Amygdala (tissue), 56 donors: ENCODE results near the gene BST1.

Source experiments
- DNase-seq, 56 donors: peaks; one replicate each; lab custom pipeline; 2025; lab: John Stamatoyannopoulos, UW

BST1 gene

DNA sequence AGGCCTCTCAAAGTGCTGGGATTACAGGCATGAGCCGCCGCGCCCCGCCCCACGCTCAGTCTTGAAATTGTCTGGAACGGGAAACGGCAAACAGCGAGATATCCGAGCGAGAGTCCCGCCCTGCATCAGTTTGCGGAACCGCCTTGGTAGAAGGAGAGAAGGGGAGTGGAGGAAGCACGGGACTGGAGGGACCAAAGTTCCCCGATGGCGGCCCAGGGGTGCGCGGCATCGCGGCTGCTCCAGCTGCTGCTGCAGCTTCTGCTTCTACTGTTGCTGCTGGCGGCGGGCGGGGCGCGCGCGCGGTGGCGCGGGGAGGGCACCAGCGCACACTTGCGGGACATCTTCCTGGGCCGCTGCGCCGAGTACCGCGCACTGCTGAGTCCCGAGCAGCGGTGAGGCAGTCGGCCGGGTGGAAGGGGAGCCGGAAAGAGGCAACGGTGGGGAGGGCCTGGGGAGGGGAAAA lies at the start of gene BST1:
Gene BST1, plus strand, starts transcription at position 125 of the 463 bp plus-strand sequence. Its CDS starts 80 bp downstream, at position 205.
- DNase-seq, result peak in 38 of 56 donors; percentile 4 to 67 (median 19)

DNA sequence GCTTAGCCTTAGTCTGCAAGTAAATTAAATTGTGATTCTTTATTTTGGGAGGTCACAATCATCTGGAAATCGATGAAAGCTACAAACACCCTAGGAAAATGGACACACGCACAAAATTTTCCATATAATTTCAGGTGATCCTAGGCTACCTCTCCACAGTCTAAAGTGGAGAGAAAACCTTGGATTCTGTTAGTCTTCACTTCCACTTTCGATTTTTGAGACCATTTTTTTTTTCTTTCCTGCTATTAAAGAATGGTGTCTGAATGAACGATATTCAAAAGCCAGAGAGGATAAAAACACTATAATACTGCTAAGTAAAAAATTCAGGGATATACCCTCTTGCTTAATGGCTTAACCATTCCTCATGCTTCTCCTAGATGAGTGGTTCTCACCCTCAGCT lies 49.4 kb upstream of the BST1 start:
- DNase-seq, result no peak

- DNase-seq, result peak in 18 of 56 donors; percentile 0 to 43 (median 10)
Measured at GRCh38 chr4:15653864-15654592, 48.8 kb upstream of the BST1 start.

DNA sequence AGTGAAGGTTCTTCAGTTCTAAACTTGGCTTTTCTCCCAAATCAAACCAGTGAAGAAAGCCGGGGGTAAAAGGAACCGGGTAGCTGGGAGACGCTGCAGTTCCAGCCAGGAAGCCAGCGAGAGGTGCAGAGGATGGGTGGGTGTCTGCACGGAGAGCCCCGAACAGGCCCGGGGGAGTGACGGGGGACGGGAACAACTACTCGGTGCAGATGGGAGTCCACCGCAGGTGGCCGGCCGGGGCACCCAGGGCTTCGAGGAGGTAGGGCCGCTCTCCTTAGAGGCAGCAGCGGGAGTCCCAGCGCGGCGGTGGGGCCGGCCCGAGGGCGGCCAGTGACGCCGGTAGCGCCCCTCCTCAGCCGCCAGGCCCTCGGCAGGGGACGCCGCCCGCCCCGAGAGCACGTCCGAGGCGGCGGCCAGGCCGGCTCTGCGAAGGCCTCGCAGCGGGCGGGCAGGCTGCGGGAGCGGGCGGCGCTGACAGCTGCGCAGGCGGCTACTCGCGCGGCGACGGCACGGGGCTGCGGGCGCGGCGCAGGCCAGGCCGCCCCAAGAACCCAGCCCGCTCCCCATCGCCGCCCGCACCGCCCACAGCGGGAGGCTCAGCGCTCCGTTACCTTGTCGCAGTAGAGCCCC lies 48.2 kb upstream of the BST1 start:
- peak in 46 of 56 donors; percentile 6 to 81 (median 38) for DNase-seq

DNA sequence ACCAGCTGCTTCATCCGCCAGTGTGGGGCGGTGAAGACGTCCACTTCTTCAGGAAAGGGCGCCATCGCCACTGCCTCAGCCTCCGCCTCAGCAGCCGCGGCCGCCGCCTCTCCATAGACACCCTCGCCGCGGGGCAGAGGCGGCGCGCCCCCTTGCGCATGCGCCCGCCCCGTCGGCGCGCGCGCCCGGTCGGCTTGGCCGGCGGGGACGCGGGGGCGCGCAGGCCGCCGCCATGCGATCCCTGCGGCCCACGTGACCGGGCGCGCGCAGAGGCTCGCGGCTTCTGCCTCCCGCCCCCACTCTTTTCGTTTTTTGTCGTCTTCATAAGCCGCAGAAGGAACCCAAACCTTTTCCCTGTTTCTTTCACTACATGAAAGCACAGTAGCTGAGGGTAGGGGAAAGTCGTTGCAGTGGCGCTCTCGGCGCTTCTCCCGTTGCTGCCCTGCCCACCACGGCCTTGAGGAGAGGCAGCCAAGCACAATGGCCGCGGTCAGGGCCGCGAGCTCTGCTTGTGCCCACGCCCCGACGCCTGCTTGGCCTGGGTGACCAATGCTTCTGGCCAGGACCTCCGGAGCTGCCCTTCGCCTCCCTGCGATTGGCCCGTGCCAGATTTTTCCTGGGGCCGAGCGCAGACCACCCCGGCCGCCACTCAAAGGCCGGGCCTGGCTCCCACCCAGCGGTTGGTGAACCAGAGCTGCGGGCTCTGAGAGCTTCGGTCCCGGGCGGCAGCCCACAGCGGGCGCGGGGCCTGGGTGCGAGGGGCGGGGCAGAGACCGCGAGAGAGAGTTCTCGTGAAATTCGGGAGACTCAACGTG lies 47.4 kb upstream of the BST1 start, which contains the start of gene FBXL5:
Gene FBXL5, minus strand, starts transcription at position 135 of the 815 bp plus-strand sequence. Its CDS starts 70 bp downstream, at position 65.
- peak in 55 of 56 donors; percentile 11 to 93 (median 71) for DNase-seq

GRCh38 chr4:15656038-15656470 lies 46.8 kb upstream of the BST1 start:
- peak in 15 of 56 donors; percentile 2 to 66 (median 36) for DNase-seq

DNA sequence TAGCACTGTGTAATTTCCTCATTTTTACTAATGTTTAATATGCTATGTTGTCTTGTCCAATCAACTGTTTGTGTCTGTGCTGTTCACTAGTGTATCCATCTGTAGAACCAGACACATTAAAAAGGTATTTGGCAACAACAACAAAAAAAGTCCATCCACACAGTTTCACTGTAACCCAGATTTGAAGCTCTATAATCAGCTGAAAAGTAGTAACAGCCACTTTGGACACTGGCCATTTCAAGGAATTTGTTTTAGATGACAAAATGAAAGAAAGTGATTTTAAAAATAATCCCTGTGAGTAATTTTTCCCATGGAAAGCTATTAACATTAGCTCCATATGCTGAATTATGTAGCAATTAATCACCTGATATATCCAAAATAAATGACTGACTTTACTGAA lies 45.5 kb upstream of the BST1 start:
- no peak for DNase-seq

GRCh38 chr4:15658136-15658770 lies 44.6 kb upstream of the BST1 start:
- no peak for DNase-seq

GRCh38 chr4:15658781-15659180 lies 44.1 kb upstream of the BST1 start:
- DNase-seq, result no peak

DNA sequence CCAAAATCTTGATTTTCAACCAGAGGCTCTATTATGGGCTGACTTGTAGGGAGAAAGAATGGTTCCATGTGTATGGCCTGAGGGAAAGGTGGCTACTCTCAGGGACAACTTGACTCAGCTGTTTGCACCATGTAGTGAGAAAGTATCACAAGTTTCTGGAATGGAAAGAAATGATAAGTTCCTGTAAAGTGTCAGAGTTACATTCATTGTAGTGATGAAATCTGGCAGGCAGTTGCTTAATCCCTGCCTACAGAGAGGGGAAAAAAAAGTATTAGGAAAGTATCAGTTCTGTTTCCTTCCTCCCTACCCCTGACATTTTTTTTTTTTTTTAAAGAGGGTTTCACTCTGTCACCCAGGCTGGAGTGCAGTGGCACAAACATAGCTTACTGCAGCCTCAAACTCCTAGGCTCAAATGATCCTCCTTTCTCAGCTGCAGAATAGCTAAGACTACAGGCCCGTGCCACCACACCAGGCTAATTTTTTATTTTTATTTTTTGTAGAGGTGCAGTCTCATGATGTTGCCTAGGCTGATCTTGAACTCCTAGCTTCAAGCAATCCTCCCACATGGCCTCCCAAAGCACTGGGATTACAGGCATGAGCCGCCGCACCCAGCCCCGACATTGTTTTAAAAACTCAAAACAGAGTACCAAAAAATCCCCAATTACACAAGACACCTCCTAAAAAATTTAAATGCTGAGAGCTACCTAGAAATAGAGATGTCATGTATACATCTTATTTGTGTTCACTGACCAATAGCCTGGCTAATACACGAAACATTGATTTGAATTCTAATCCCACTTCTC lies 42.9 kb upstream of the BST1 start:
- no peak for DNase-seq

DNA sequence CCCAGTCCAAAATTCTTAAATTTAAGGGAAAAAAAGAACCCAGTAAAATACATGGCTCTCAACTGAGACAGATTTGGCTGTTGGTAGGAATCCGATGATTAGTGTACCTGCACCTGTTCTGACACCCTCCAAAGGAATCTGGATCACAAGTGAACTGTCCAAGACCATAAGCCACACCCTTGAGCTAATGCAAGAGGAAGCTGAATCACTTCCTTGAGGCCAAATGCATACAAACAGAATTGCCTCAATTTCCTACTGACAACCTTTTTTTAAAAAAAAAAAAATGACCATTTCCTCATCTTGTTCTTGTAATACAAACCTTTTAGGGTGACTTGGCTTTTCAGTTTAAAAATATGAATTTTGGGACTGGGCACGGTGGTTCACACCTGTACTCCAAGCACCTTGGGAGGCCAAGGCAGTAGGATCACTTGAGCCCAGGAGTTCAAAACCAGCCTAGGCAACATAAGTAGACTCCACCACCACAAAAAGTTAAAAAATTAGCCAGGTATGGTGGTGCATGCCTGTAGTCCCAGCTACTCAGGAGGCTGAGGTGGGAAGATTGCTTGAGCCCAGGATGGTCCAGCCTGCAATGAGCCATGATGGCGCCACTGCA lies 37.0 kb upstream of the BST1 start:
- DNase-seq, result no peak

DNA sequence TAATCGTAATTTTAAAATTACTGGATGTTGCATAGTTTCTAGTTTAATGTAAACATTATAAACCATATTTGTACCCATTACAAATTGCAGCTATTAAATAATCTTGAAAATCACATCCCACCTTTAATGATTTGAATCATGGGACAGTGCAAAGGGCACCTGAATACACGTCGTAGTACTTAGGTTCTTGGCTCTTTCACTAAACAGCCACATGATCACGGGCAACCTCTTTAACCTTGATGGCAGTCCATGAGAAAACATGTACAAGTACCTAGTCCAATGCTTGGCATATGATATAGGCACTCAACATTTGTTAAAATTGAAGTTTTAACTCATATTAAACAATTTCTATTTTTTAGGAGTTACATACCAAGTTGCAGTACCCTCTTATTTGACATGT lies 35.9 kb upstream of the BST1 start:
- DNase-seq, result no peak

DNA sequence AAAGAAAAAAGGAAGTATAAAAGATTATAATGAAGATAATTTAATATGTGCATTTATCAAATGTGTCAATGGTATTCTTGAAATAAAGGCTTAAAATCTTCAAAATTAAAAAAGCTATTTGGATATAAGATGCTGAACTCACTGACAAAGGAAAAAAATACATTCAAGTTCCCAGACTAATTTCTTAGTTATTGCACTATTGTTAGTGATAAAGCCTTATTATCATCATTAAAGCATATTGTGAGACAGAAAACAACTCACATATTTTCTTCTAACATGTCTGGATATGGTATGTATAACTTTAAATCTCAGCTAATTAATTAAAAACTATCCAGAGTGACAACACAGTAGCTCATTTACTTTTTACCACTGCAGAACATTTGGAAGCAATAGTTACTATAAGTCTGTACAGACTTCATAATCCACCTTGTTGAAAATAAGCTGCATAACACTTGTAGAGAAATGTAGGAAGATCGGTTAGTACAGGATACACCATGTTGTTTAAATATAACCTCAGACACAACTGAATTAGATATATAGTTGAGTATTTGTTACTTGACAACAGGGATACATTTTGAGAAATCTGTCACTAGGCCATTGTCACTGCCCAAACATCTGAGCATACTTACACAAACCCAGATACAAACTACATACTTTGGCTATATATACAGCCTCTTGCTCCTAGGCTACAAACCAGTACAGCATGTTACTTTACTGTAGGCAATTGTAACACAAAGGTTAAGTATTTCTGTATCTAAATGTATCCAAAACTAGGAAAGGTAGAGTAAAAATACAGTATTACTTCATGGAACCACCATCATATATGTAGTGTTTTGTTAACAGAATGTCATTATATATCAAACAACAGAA lies 34.1 kb upstream of the BST1 start:
- DNase-seq, result no peak

DNA sequence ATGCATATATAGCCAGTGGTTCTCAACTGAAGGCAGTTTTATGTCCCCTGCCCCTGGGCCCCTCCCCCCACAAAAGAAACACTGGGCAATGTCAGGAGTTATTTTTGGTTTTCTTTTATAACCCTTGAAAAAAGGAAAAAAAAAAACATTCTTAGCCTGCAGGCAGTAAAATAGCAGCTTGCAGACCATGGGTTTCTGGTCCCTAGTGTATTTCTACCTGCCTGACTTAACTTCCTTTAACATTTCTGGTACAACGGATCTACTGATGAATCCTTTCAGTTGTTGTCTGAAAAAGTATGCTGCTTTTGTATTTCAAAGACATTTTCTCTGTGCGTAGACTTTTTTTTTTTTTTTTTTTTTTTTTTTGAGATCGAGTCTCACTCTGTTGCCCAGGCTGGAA lies 32.3 kb upstream of the BST1 start:
- DNase-seq, result no peak

DNA sequence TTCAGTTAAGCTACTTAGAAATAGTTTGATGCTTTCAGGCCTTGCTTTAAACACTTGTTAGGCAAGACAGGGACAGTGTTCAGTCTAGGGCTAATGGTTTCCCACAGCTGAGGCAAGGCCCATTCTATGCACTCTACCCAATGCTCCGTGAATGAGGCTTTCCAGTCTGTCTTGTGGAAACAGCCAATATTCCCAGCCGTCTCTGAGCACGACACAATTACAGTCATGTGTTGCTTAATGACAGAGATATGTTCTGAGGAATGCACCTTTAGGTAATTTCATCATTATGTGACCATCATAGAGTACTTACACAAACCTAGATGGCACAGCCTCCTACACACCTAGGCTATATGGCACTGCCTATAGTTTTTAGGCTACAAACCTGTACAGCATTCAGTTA lies 30.8 kb upstream of the BST1 start:
- DNase-seq, result no peak

- no peak for DNase-seq
Measured at GRCh38 chr4:15673337-15673736, 29.5 kb upstream of the BST1 start.

GRCh38 chr4:15674046-15674445 lies 28.8 kb upstream of the BST1 start:
- no peak for DNase-seq

DNA sequence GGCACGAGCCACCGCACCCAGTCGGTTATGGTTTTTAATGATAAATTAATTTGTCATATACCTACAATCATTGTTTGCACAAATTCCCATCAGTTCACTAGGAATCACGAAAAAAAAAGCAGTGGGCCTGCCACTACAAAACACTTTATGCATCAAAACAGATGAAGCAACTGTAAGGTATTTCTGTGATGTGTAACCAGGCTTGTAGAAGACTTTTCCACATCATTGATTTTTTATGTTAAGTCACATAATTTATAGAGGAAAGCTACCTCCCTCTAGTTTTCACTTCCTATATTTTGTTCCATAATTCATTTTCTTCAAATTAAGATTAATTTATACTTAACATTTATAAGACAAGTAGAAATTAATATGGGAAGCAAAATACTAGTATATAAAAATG lies 27.9 kb upstream of the BST1 start:
- DNase-seq, result no peak
